Body of pancreas (tissue), 4 donors: Measurements from ENCODE around the gene EML4. TPM values are rescaled to one million over a fixed set of nuclear protein-coding genes. Genes with fewer than 3 reads are reported as not detected.
"Not testable (repeated sequence)": the region's sequence is repeated elsewhere in the genome, so short reads cannot be mapped to it uniquely, and the experiment has no call there.

Source experiments
- ATAC-seq: fragments of 150-250 bp; one replicate; pipeline ENCODE4 v1.9.1; 2016
- DNase-seq, 4 donors: peaks; one replicate each; pipeline ENCODE4 v3.0.0-alpha.2; 2019
- H3K27ac ChIP-seq, 4 donors: fragments of 200-600 bp; sonication (generic); 1 replicate in 3 of 4; 2 replicates in 1 of 4; pipeline versions ENCODE4 v1.5.1 to v1.6.1; 2016 to 2019; ENCODE audit warnings: mild to moderate bottlenecking in 1 of 4, mixed read lengths in 1 of 4, moderate library complexity in 1 of 4
- H3K27me3 ChIP-seq, 2 donors: fragments of 200-600 bp; sonication (generic); one replicate each; pipeline ENCODE4 v1.6.0; 2016; ENCODE audit warnings: mild to moderate bottlenecking in 1 of 2
- H3K36me3 ChIP-seq, 2 donors: fragments of 200-600 bp; sonication (generic); replicated peaks in 1 of 2; 2 replicates each; pipeline ENCODE4 v1.5.1; 2016; ENCODE audit warnings: low read depth in 2 of 2; ENCODE audit not compliant: insufficient read depth in 1 of 2
- H3K4me1 ChIP-seq: fragments of 200-600 bp; sonication (generic); one replicate; pipeline ENCODE4 v1.6.0; 2016
- H3K4me3 ChIP-seq, 2 donors: fragments of 200-600 bp; sonication (generic); 1 replicate in 1 of 2; 2 replicates in 1 of 2; pipeline ENCODE4 v1.5.1; 2016 to 2019
- H3K9me3 ChIP-seq, 3 donors: fragments of 200-600 bp; sonication (generic); 1 replicate in 2 of 3; 2 replicates in 1 of 3; pipeline ENCODE4 v1.5.1; 2016
- POLR2A ChIP-seq, 3 donors: fragments of 450-650 bp; IDR thresholded peaks; one replicate each; pipeline ENCODE4 v1.6.1; 2016; ENCODE audit warnings: antibody characterized with exemption in 3 of 3, mild to moderate bottlenecking in 2 of 3
- WGBS, 2 donors: methylation state at CpG; one replicate each; pipeline ENCODE4 v1.1.5; 2017; 5-methylcytosine and 5-hydroxymethylcytosine counted together
- intact Hi-C: fragments of 100-400 bp; cut with DNase I; formaldehyde crosslinking; loops from one replicate; pipeline ENCODE4 v1.15.1; 2023
- total RNA-seq, 2 donors: library from RNA; depleted of rRNA; stranded (reverse); fragments of >200 nt; gene quantifications; one replicate each; pipeline ENCODE4 v1.1.0, GENCODE V29; 2016
- TF ChIP-seq, protein P1 (sequence below), 7 experiments: fragments of 450-650 bp in 4 of 7; fragments of 200-600 bp in 3 of 7; sonication (generic) in 3 of 7; IDR thresholded peaks; one replicate each; pipeline ENCODE4 v1.5.1; 2016 to 2019; ENCODE audit warnings: antibody characterized with exemption in 7 of 7

The EML4 gene
- total RNA-seq, 2 donors from 2014 or later = 37.4 to 39.9 TPM

DNA sequence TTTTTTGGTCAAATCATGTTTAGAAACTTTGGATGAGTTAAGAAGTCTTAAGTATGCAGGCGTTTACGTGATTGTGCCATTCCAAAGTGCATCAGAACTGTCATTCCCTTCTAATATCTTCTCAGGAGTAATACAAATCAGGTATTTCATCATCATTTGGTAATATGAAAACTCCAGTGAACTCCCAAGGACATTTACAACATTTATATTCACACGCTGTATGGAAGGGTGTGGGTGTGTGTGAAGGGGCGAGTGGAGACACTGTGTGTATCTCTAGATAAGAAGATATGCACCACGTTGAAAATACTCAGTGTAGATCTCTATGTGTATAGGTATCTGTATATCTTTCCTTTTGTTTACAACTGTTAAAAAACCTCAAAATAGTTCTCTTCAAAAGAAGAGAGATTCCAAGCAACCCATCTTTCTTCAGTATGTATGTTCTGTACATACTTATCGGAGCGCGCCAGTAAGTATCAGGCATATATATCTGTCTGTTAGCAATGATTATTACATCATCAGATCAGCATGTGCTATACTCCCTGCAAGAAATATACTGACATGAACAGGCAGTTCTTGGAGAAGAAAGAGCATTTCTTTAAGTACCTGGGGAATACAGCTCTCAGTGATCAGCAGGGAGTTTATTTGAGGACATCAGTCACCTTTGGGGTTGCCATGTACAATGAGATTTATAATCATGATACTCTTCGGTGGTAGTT, 162.6 kb downstream of the EML4 start:
- Histone ChIP-seq H3K9me3 (no peaks in the 10 kb centered on the region), H3K4me3 (no peak overlapping the region), H3K4me1 (peaks cover 17% of the 10 kb centered on the region), H3K36me3 (peaks cover 4 to 6% of the 10 kb centered on the region in 2 donors), H3K27me3 (no peaks in the 10 kb centered on the region), H3K27ac (peak overlapping the region in 1 of 4 donors; percentile 34)
- DNase-seq = no peak
- TF ChIP-seq, protein P1, sequence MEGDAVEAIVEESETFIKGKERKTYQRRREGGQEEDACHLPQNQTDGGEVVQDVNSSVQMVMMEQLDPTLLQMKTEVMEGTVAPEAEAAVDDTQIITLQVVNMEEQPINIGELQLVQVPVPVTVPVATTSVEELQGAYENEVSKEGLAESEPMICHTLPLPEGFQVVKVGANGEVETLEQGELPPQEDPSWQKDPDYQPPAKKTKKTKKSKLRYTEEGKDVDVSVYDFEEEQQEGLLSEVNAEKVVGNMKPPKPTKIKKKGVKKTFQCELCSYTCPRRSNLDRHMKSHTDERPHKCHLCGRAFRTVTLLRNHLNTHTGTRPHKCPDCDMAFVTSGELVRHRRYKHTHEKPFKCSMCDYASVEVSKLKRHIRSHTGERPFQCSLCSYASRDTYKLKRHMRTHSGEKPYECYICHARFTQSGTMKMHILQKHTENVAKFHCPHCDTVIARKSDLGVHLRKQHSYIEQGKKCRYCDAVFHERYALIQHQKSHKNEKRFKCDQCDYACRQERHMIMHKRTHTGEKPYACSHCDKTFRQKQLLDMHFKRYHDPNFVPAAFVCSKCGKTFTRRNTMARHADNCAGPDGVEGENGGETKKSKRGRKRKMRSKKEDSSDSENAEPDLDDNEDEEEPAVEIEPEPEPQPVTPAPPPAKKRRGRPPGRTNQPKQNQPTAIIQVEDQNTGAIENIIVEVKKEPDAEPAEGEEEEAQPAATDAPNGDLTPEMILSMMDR (IDR thresholded peaks at IDR 0.05) = no peak
- no peak for TF ChIP-seq POLR2A (IDR thresholded peaks at IDR 0.05)
- intact Hi-C loops = loop anchor here (10.0 kb wide), 1 partner anchor 237 kb away; no protein-coding TSS in a partner anchor
- WGBS, 2 donors = 73 to 75% methylated on average over 9 of the region's 9 CpGs
- ATAC-seq = no peak

DNA sequence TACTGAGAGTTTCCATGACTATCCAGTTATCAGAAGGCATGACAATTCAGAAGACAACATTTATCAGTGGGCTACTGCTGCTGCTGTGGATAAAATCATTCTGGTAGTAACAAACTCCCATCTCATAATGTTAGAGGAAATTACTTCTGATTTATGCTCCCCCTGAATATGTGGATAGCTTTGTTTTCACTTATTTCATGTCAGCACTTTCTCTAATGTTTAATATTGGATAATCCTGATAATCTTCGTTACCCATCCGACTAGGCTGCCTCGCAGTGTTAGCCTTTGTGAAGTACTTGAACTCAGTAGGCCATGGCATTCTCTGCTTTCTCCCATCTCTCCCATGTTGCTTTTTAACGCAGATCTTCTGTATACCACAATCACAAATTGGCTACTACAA, 163.4 kb downstream of the EML4 start:
- H3K9me3 ChIP-seq = no peaks in the 10 kb centered on the region
- no peak for DNase-seq
- TF ChIP-seq, protein P1 (IDR thresholded peaks at IDR 0.05) = no peak
- TF ChIP-seq POLR2A (IDR thresholded peaks at IDR 0.05) = no peak
- ATAC-seq = no peak
- H3K4me1 ChIP-seq = peaks cover 8% of the 10 kb centered on the region
- H3K27me3 ChIP-seq = no peaks in the 10 kb centered on the region
- intact Hi-C loops = loop anchor here (10.0 kb wide), 1 partner anchor 238 kb away; no protein-coding TSS in a partner anchor
- H3K4me3 ChIP-seq = no peak overlapping the region
- WGBS, 2 donors = 86 to 93% methylated on average over 4 of the region's 4 CpGs
- peaks cover 4 to 6% of the 10 kb centered on the region in 2 donors for H3K36me3 ChIP-seq
- no peak overlapping the region for H3K27ac ChIP-seq

DNA sequence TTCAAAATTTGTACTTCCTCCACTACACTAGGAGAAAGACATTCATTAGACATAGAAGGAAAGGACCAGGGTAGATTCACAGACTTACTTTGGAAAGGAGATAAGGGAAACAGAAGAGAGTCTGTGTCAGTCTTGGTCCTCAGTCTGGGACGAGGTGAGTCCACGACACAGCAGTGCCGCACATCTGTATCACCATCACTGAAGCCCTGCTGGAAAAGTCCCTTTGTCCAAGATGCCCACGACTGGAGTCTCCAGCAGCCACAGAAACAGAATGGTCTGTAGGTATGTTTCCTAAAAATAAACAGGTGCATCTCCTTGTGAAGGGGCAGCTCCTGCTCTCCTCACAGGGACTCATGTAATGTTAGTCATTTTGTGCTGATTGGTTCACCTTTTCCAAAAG, 164.4 kb downstream of the EML4 start:
- no peak for TF ChIP-seq POLR2A (IDR thresholded peaks at IDR 0.05)
- TF ChIP-seq, protein P1 (IDR thresholded peaks at IDR 0.05) = no peak
- Histone ChIP-seq H3K27ac (no peak overlapping the region), H3K36me3 (peaks cover 4 to 6% of the 10 kb centered on the region in 2 donors), H3K9me3 (no peaks in the 10 kb centered on the region), H3K4me3 (no peak overlapping the region), H3K27me3 (no peaks in the 10 kb centered on the region), H3K4me1 (peaks cover 8% of the 10 kb centered on the region)
- intact Hi-C loops = loop anchor here (10.0 kb wide), 1 partner anchor 239 kb away; no protein-coding TSS in a partner anchor
- ATAC-seq = no peak
- WGBS, 2 donors = 94% methylated on average over 4 of the region's 4 CpGs
- no peak for DNase-seq

DNA sequence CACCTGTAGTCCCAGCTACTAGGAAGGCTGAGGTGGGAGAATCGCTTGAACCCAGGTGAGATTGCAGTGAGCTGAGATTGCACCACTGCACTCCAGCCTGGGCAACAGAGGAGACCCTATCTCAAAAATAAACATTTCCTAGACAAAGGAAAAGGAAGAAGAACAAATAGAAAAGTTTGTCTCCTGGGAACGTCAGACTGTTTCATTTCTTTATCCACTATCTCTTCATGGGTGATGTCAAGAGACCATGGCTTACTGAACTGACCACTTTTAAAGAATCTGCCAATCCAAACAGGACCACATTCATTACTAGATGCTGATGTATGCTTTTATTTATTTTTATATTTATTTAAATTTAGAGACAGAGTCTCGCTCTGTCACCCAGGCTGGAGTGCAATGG, 165.1 kb downstream of the EML4 start:
- H3K27me3 ChIP-seq = no peaks in the 10 kb centered on the region
- DNase-seq = no peak
- H3K4me3 ChIP-seq = no peak overlapping the region
- intact Hi-C loops = loop anchor here (10.0 kb wide), 1 partner anchor 239 kb away; no protein-coding TSS in a partner anchor
- peaks cover 4 to 6% of the 10 kb centered on the region in 2 donors for H3K36me3 ChIP-seq
- H3K4me1 ChIP-seq = peaks cover 8% of the 10 kb centered on the region
- no peaks in the 10 kb centered on the region for H3K9me3 ChIP-seq
- TF ChIP-seq, protein P1 (IDR thresholded peaks at IDR 0.05) = no peak
- no peak for TF ChIP-seq POLR2A (IDR thresholded peaks at IDR 0.05)
- 81 to 84% methylated on average over 3 of the region's 3 CpGs for WGBS, 2 donors
- no peak overlapping the region for H3K27ac ChIP-seq
- ATAC-seq = no peak

DNA sequence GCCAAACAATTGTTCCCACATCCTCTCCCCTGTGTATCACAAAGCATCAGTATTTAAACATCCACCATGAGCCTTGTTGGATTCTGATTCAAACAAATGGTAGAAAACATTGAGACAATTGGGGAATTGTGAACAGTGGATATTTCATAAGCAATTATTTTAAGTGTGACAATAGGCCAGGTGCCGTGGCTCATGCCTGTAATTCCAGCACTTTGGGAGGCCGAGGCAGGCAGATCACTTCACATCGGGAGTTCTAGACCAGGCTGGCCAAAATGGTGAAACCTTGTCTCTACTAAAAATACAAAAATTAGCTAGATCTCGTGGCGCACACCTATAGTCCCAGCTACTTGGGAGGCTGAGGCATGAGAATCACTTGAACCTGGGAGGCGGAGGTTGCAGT, 165.7 kb downstream of the EML4 start:
- not testable (repeated sequence) for H3K36me3 ChIP-seq, ATAC-seq, H3K27ac ChIP-seq, H3K4me3 ChIP-seq, H3K9me3 ChIP-seq, DNase-seq, H3K27me3 ChIP-seq, H3K4me1 ChIP-seq
- WGBS, 2 donors = 94 to 95% methylated on average over 6 of the region's 6 CpGs
- intact Hi-C loops = loop anchor here (10.0 kb wide), 1 partner anchor 240 kb away; no protein-coding TSS in a partner anchor
